CD8-positive, alpha-beta memory T cell (primary cell): ENCODE measurements around the gene ARPC4. TPM values are rescaled to one million over a fixed set of nuclear protein-coding genes. Genes with fewer than 3 reads are reported as not detected.

ENCODE experiments used
- CTCF ChIA-PET: fragments of 350-600 bp; sonication (Branson Sonifier 250); formaldehyde crosslinking; loops from one replicate; lab custom pipeline; 2021; ENCODE audit warnings: antibody characterized with exemption; lab: Charles Lee
- POLR2A ChIA-PET: fragments of 350-600 bp; sonication (Branson Sonifier 250); formaldehyde crosslinking; loops from one replicate; lab custom pipeline; 2021; ENCODE audit warnings: antibody characterized with exemption; lab: Charles Lee
- DNase-seq, 5 donors: peaks; one replicate each; pipeline versions ENCODE4 v3.0.0 to v3.0.0-alpha.2; 2020 to 2022; ENCODE audit warnings: mixed read lengths in 1 of 5
- H3K27ac ChIP-seq: one replicate; pipeline ENCODE4 v1.7.0; 2013; ENCODE audit warnings: low read depth, mild to moderate bottlenecking, low read length, moderate library complexity
- H3K27me3 ChIP-seq: 2 replicates; pipeline ENCODE4 v1.7.0; 2013; ENCODE audit warnings: low read length, mild to moderate bottlenecking; ENCODE audit not compliant: insufficient read depth, poor library complexity, severe bottlenecking
- H3K36me3 ChIP-seq: 2 replicates; pipeline ENCODE4 v1.7.0; 2013; ENCODE audit warnings: mild to moderate bottlenecking, low read length, moderate library complexity; ENCODE audit not compliant: insufficient read depth
- H3K4me1 ChIP-seq: 2 replicates; pipeline ENCODE4 v1.7.0; 2013; ENCODE audit warnings: mild to moderate bottlenecking, low read length, moderate library complexity; ENCODE audit not compliant: insufficient read depth
- H3K4me3 ChIP-seq: 2 replicates; pipeline ENCODE4 v1.7.0; 2013; ENCODE audit warnings: mild to moderate bottlenecking, low read length
- H3K9me3 ChIP-seq: 2 replicates; pipeline ENCODE4 v1.7.0; 2013; ENCODE audit warnings: mild to moderate bottlenecking, low read length
- H3K27ac Mint-ChIP-seq, 8 donors: one replicate each; pipeline ENCODE4 v1.8.0; 2020 to 2021; ENCODE audit warnings: mixed read lengths in 8 of 8, mild to moderate bottlenecking in 6 of 8, inconsistent platforms in 3 of 8, moderate library complexity in 3 of 8
- H3K27me3 Mint-ChIP-seq, 2 donors: one replicate each; pipeline ENCODE4 v1.8.0; 2020 to 2021; ENCODE audit warnings: mixed read lengths in 2 of 2, mild to moderate bottlenecking in 1 of 2, moderate library complexity in 1 of 2
- H3K36me3 Mint-ChIP-seq, 3 donors: one replicate each; pipeline ENCODE4 v1.8.0; 2020 to 2021; ENCODE audit warnings: mixed read lengths in 3 of 3, inconsistent platforms in 1 of 3, mild to moderate bottlenecking in 1 of 3
- H3K4me1 Mint-ChIP-seq, 3 donors: one replicate each; pipeline ENCODE4 v1.8.0; 2020 to 2021; ENCODE audit warnings: mixed read lengths in 3 of 3, inconsistent platforms in 1 of 3, mild to moderate bottlenecking in 1 of 3
- H3K4me3 Mint-ChIP-seq, 7 donors: one replicate each; pipeline ENCODE4 v1.8.0; 2020 to 2021; ENCODE audit warnings: mixed read lengths in 7 of 7, mild to moderate bottlenecking in 6 of 7, moderate library complexity in 4 of 7, inconsistent platforms in 2 of 7
- H3K9me3 Mint-ChIP-seq, 5 donors: one replicate each; pipeline ENCODE4 v1.8.0; 2020 to 2022; ENCODE audit warnings: mixed read lengths in 5 of 5, mild to moderate bottlenecking in 3 of 5, moderate library complexity in 2 of 5, inconsistent platforms in 1 of 5
- polyA plus RNA-seq: library from polyadenylated mRNA; unstranded; fragments of 300-500 nt; fragmentation: Illumina TruSeq; gene quantifications from one replicate; pipeline ENCODE4 v1.2.3, GENCODE V29; 2021
- total RNA-seq, 2 experiments: library from RNA; stranded (reverse); gene quantifications; one replicate each; pipeline ENCODE4 v1.2.3, GENCODE V29; 2021

The ARPC4 gene
- total and polyA plus RNA-seq, 3 experiments from 2014 or later: 277 to 319 (median 309) TPM

- Mint-ChIP-seq H3K27me3 (peaks cover 0 to 1% of the 10 kb centered on the region in 2 donors), H3K4me3 (peak overlapping the region; percentile 76 to 99 (median 97)), H3K36me3 (peaks cover 8 to 71% (median 17%) of the 10 kb centered on the region in 3 donors), H3K4me1 (peaks cover 53 to 76% (median 70%) of the 10 kb centered on the region in 3 donors), H3K27ac (peak overlapping the region in 7 of 8 donors; percentile 44 to 99 (median 80)), H3K9me3 (no peaks in the 10 kb centered on the region)
- Histone ChIP-seq H3K4me1 (peaks cover 52% of the 10 kb centered on the region), H3K36me3 (peaks cover 33% of the 10 kb centered on the region), H3K27ac (no peak overlapping the region), H3K27me3 (no peaks in the 10 kb centered on the region), H3K9me3 (no peaks in the 10 kb centered on the region), H3K4me3 (no peak overlapping the region)
- POLR2A ChIA-PET: no interaction called here
- DNase-seq: no peak
- CTCF ChIA-PET: no interaction called here
These were observed 1.5 kb downstream of the ARPC4 start for GRCh38 chr3:9794400-9794799.

GRCh38 chr3:9795207-9795606 is 2.3 kb downstream of the ARPC4 start:
- CTCF ChIA-PET: interaction anchor here (2.2 kb wide), 1 partner anchor 13 kb away, joined by 4 read pairs; no protein-coding TSS in a partner anchor
- Histone ChIP-seq H3K4me1 (peaks cover 49% of the 10 kb centered on the region), H3K4me3 (no peak overlapping the region), H3K27me3 (no peaks in the 10 kb centered on the region), H3K36me3 (peaks cover 33% of the 10 kb centered on the region), H3K27ac (no peak overlapping the region), H3K9me3 (no peaks in the 10 kb centered on the region)
- peaks cover 0 to 1% of the 10 kb centered on the region in 2 donors for H3K27me3 Mint-ChIP-seq
- H3K36me3 Mint-ChIP-seq: peaks cover 8 to 71% (median 19%) of the 10 kb centered on the region in 3 donors
- DNase-seq: no peak
- peak overlapping the region; percentile 49 to 98 (median 81) for H3K4me3 Mint-ChIP-seq
- H3K27ac Mint-ChIP-seq: peak overlapping the region; percentile 49 to 96 (median 78)
- H3K4me1 Mint-ChIP-seq: peaks cover 54 to 79% (median 64%) of the 10 kb centered on the region in 3 donors
- no peaks in the 10 kb centered on the region for H3K9me3 Mint-ChIP-seq
- POLR2A ChIA-PET: no interaction called here

GRCh38 chr3:9797196-9797945 is 4.5 kb downstream of the ARPC4 start:
- peak overlapping the region in 1 of 7 donors; percentile 48 for H3K4me3 Mint-ChIP-seq
- no peaks in the 10 kb centered on the region for H3K9me3 Mint-ChIP-seq
- ChIA-PET CTCF (interaction anchor here (0.6 to 1.5 kb wide), 3 partner anchors 10 to 131 kb away, joined by 3 to 4 read pairs (median 3); no protein-coding TSS in a partner anchor), POLR2A (interaction anchor here (0.7 kb wide), 1 partner anchor 38 kb away, joined by 7 read pairs; no protein-coding TSS in a partner anchor)
- Histone ChIP-seq H3K27ac (no peak overlapping the region), H3K9me3 (no peaks in the 10 kb centered on the region), H3K4me3 (no peak overlapping the region), H3K27me3 (no peaks in the 10 kb centered on the region), H3K4me1 (peaks cover 32% of the 10 kb centered on the region), H3K36me3 (peaks cover 45% of the 10 kb centered on the region)
- H3K27me3 Mint-ChIP-seq: peaks cover 0 to 1% of the 10 kb centered on the region in 2 donors
- peaks cover 39 to 60% (median 45%) of the 10 kb centered on the region in 3 donors for H3K4me1 Mint-ChIP-seq
- H3K27ac Mint-ChIP-seq: peak overlapping the region in 4 of 8 donors; percentile 2 to 63 (median 48)
- DNase-seq: no peak
- H3K36me3 Mint-ChIP-seq: peaks cover 8 to 79% (median 16%) of the 10 kb centered on the region in 3 donors

- Histone ChIP-seq H3K36me3 (peaks cover 73% of the 10 kb centered on the region), H3K4me1 (peaks cover 10% of the 10 kb centered on the region), H3K9me3 (no peaks in the 10 kb centered on the region), H3K27ac (no peak overlapping the region), H3K4me3 (no peak overlapping the region), H3K27me3 (no peaks in the 10 kb centered on the region)
- Mint-ChIP-seq H3K9me3 (no peaks in the 10 kb centered on the region), H3K4me1 (peaks cover 26 to 43% (median 34%) of the 10 kb centered on the region in 3 donors), H3K36me3 (peaks cover 11 to 83% (median 21%) of the 10 kb centered on the region in 3 donors), H3K4me3 (no peak overlapping the region), H3K27me3 (no peaks in the 10 kb centered on the region), H3K27ac (no peak overlapping the region)
- ChIA-PET CTCF (interaction anchor here (1.4 kb wide), 1 partner anchor 146 kb away, joined by 3 read pairs; no protein-coding TSS in a partner anchor), POLR2A (interaction anchor here (0.7 to 1.4 kb wide), 2 partner anchors 9 to 177 kb away, joined by 6 to 9 read pairs; partner anchors contain the start of gene TTLL3)
- DNase-seq: no peak
These were observed 7.6 kb downstream of the ARPC4 start for GRCh38 chr3:9800529-9800928.

GRCh38 chr3:9803494-9803893 is 10.6 kb downstream of the ARPC4 start:
- Histone ChIP-seq H3K4me1 (peaks cover 10% of the 10 kb centered on the region), H3K9me3 (no peaks in the 10 kb centered on the region), H3K27me3 (no peaks in the 10 kb centered on the region), H3K36me3 (peaks cover 65% of the 10 kb centered on the region), H3K27ac (no peak overlapping the region), H3K4me3 (no peak overlapping the region)
- H3K27ac Mint-ChIP-seq: peak overlapping the region in 4 of 8 donors; percentile 23 to 70 (median 39)
- ChIA-PET CTCF (interaction anchor here (1.9 kb wide), 1 partner anchor 11 kb away, joined by 8 read pairs; no protein-coding TSS in a partner anchor), POLR2A (interaction anchor here (0.6 kb wide), 1 partner anchor 118 kb away, joined by 3 read pairs; no protein-coding TSS in a partner anchor)
- no peaks in the 10 kb centered on the region for H3K27me3 Mint-ChIP-seq
- peaks cover 23 to 39% (median 28%) of the 10 kb centered on the region in 3 donors for H3K4me1 Mint-ChIP-seq
- H3K36me3 Mint-ChIP-seq: peaks cover 6 to 82% (median 16%) of the 10 kb centered on the region in 3 donors
- no peak for DNase-seq
- H3K4me3 Mint-ChIP-seq: no peak overlapping the region
- no peaks in the 10 kb centered on the region for H3K9me3 Mint-ChIP-seq

GRCh38 chr3:9804996-9805395 is 12.1 kb downstream of the ARPC4 start:
- POLR2A ChIA-PET: interaction anchor here (1.9 kb wide), 1 partner anchor 12 kb away, joined by 7 read pairs; the partner anchor contains the start of genes ARPC4 and TADA3
- Histone ChIP-seq H3K27me3 (no peaks in the 10 kb centered on the region), H3K27ac (no peak overlapping the region), H3K9me3 (no peaks in the 10 kb centered on the region), H3K36me3 (peaks cover 53% of the 10 kb centered on the region), H3K4me1 (peaks cover 21% of the 10 kb centered on the region), H3K4me3 (no peak overlapping the region)
- Mint-ChIP-seq H3K9me3 (no peaks in the 10 kb centered on the region), H3K4me3 (no peak overlapping the region), H3K27me3 (no peaks in the 10 kb centered on the region), H3K36me3 (peaks cover 6 to 75% (median 11%) of the 10 kb centered on the region in 3 donors), H3K27ac (peak overlapping the region in 3 of 8 donors; percentile 11 to 75 (median 29)), H3K4me1 (peaks cover 28 to 41% (median 40%) of the 10 kb centered on the region in 3 donors)
- CTCF ChIA-PET: interaction anchor here (0.9 to 1.9 kb wide), 3 partner anchors 9 to 55 kb away, joined by 3 to 8 read pairs (median 4); partner anchors contain the start of gene OGG1
- no peak for DNase-seq

GRCh38 chr3:9806137-9806536 is 13.3 kb downstream of the ARPC4 start:
- Mint-ChIP-seq H3K36me3 (peaks cover 6 to 66% (median 11%) of the 10 kb centered on the region in 3 donors), H3K9me3 (no peaks in the 10 kb centered on the region), H3K4me1 (peaks cover 38 to 50% (median 48%) of the 10 kb centered on the region in 3 donors), H3K4me3 (no peak overlapping the region), H3K27me3 (no peaks in the 10 kb centered on the region), H3K27ac (peak overlapping the region in 3 of 8 donors; percentile 6 to 54 (median 38))
- POLR2A ChIA-PET: interaction anchor here (0.7 to 1.4 kb wide), 2 partner anchors 10 to 354 kb away, joined by 3 to 8 read pairs; no protein-coding TSS in a partner anchor
- DNase-seq: no peak
- Histone ChIP-seq H3K4me3 (no peak overlapping the region), H3K4me1 (peaks cover 28% of the 10 kb centered on the region), H3K9me3 (no peaks in the 10 kb centered on the region), H3K27ac (no peak overlapping the region), H3K36me3 (peaks cover 44% of the 10 kb centered on the region), H3K27me3 (no peaks in the 10 kb centered on the region)
- CTCF ChIA-PET: interaction anchor here (1.4 to 2.3 kb wide), 2 partner anchors 13 to 98 kb away, joined by 4 to 6 read pairs; partner anchors contain the start of genes ARPC4 and TADA3
